H9 (cell line): Measurements from ENCODE around the gene PTEN. TPM values are rescaled to one million over a fixed set of nuclear protein-coding genes. Genes with fewer than 3 reads are reported as not detected.

Source experiments
- DNase-seq: peaks from one replicate; pipeline ENCODE4 v3.0.0-alpha.2; 2017
- H2AFZ ChIP-seq: one replicate; pipeline ENCODE4 v1.6.1; 2013; ENCODE audit warnings: mild to moderate bottlenecking, low read length, control low read depth, moderate library complexity
- H2AK5ac ChIP-seq: 2 replicates; pipeline ENCODE4 v1.6.1; 2013; ENCODE audit warnings: low read length, control low read depth, mixed read lengths; ENCODE audit not compliant: insufficient read length
- H2BK120ac ChIP-seq: one replicate; pipeline ENCODE4 v1.6.1; 2013; ENCODE audit warnings: low read depth, mild to moderate bottlenecking, low read length, control low read depth, inconsistent platforms; ENCODE audit not compliant: poor library complexity, severe bottlenecking
- H2BK12ac ChIP-seq: 2 replicates; pipeline ENCODE4 v1.6.1; 2013; ENCODE audit warnings: low read length, control low read depth, mixed read lengths, low read depth; ENCODE audit not compliant: insufficient read length
- H2BK15ac ChIP-seq: 2 replicates; pipeline ENCODE4 v1.6.1; 2013; ENCODE audit warnings: low read depth, low read length, control low read depth
- H2BK20ac ChIP-seq: one replicate; pipeline ENCODE4 v1.6.1; 2013; ENCODE audit warnings: low read depth, mild to moderate bottlenecking, low read length, control low read depth, inconsistent platforms; ENCODE audit not compliant: poor library complexity, severe bottlenecking
- H2BK5ac ChIP-seq: 2 replicates; pipeline ENCODE4 v1.6.1; 2013; ENCODE audit warnings: low read length, control low read depth, mixed read lengths; ENCODE audit not compliant: insufficient read length
- H3K14ac ChIP-seq: 2 replicates; pipeline ENCODE4 v1.6.1; 2013; ENCODE audit warnings: low read length, control low read depth; ENCODE audit not compliant: insufficient read depth
- H3K18ac ChIP-seq: 2 replicates; pipeline ENCODE4 v1.6.1; 2013; ENCODE audit warnings: low read depth, mild to moderate bottlenecking, mixed read lengths, low read length, control low read depth; ENCODE audit not compliant: insufficient read length
- H3K23ac ChIP-seq: 2 replicates; pipeline ENCODE4 v1.6.1; 2013; ENCODE audit warnings: low read length, control low read depth, mixed read lengths, low read depth; ENCODE audit not compliant: insufficient read length
- H3K23me2 ChIP-seq: 2 replicates; pipeline ENCODE4 v1.6.1; 2013; ENCODE audit warnings: low read depth, mild to moderate bottlenecking, mixed read lengths, low read length, control low read depth; ENCODE audit not compliant: insufficient read length, poor library complexity, severe bottlenecking
- H3K27ac ChIP-seq: 2 replicates; pipeline ENCODE4 v1.5.1; 2013; ENCODE audit warnings: low read length, control low read depth, mixed read lengths, low read depth; ENCODE audit not compliant: insufficient read length
- H3K27me3 ChIP-seq: 2 replicates; pipeline ENCODE4 v1.6.1; 2013; ENCODE audit warnings: low read length, control low read depth, inconsistent platforms; ENCODE audit not compliant: insufficient read depth
- H3K4ac ChIP-seq: 2 replicates; pipeline ENCODE4 v1.6.1; 2013; ENCODE audit warnings: low read depth, mild to moderate bottlenecking, control low read depth, inconsistent platforms, low read length, moderate library complexity
- H3K4me1 ChIP-seq: 2 replicates; pipeline ENCODE4 v1.6.1; 2013; ENCODE audit warnings: low read length, control low read depth, inconsistent platforms; ENCODE audit not compliant: insufficient read depth
- H3K4me2 ChIP-seq: 2 replicates; pipeline ENCODE4 v1.6.1; 2013; ENCODE audit warnings: low read length, control low read depth, mixed read lengths; ENCODE audit not compliant: insufficient read length, insufficient read depth
- H3K56ac ChIP-seq: 2 replicates; pipeline ENCODE4 v1.6.1; 2013; ENCODE audit warnings: low read depth, mild to moderate bottlenecking, mixed read lengths, low read length, control low read depth; ENCODE audit not compliant: insufficient read length
- H3K79me1 ChIP-seq: 2 replicates; pipeline ENCODE4 v1.6.1; 2013; ENCODE audit warnings: low read depth, mild to moderate bottlenecking, moderate library complexity, low read length, control low read depth, inconsistent platforms; ENCODE audit not compliant: insufficient read depth, poor library complexity, severe bottlenecking
- H3K79me2 ChIP-seq: 2 replicates; pipeline ENCODE4 v1.6.1; 2013; ENCODE audit warnings: low read length, control low read depth, inconsistent platforms; ENCODE audit not compliant: insufficient read depth
- H3K9ac ChIP-seq: 2 replicates; pipeline ENCODE4 v1.6.1; 2013; ENCODE audit warnings: low read length, control low read depth, mixed read lengths; ENCODE audit not compliant: insufficient read length; ENCODE audit errors: extremely low read depth
- H3K9me3 ChIP-seq: one replicate; pipeline ENCODE4 v1.6.1; 2013; ENCODE audit warnings: low read depth, low read length, inconsistent platforms; ENCODE audit not compliant: control insufficient read depth
- H3T11ph ChIP-seq: one replicate; pipeline ENCODE4 v1.6.1; 2013; ENCODE audit warnings: mild to moderate bottlenecking, low read length, control low read depth, inconsistent platforms
- H4K20me1 ChIP-seq: one replicate; pipeline ENCODE4 v1.6.1; 2013; ENCODE audit not compliant: control insufficient read depth, insufficient read length, insufficient read depth
- H4K5ac ChIP-seq: 2 replicates; pipeline ENCODE4 v1.6.1; 2013; ENCODE audit warnings: low read depth, mild to moderate bottlenecking, mixed read lengths, low read length, control low read depth; ENCODE audit not compliant: insufficient read length
- H4K8ac ChIP-seq: replicated peaks from 2 replicates; pipeline ENCODE4 v1.6.1; 2013; ENCODE audit warnings: low read length, control low read depth, mixed read lengths, low read depth; ENCODE audit not compliant: insufficient read length
- H4K91ac ChIP-seq: 2 replicates; pipeline ENCODE4 v1.6.1; 2013; ENCODE audit warnings: low read depth, mild to moderate bottlenecking, moderate library complexity, mixed read lengths, low read length, control low read depth; ENCODE audit not compliant: insufficient read length
- H3K27ac Mint-ChIP-seq, 3 experiments: 2 replicates in 2 of 3; 3 replicates in 1 of 3; pipeline ENCODE4 v1.8.0; 2020 to 2021; ENCODE audit warnings: mixed read lengths in 3 of 3, mild to moderate bottlenecking in 1 of 3, moderate library complexity in 1 of 3
- H3K27me3 Mint-ChIP-seq: 2 replicates; pipeline ENCODE4 v1.8.0; 2021; ENCODE audit warnings: low read depth, mild to moderate bottlenecking, moderate library complexity, mixed read lengths
- H3K36me3 Mint-ChIP-seq, 3 experiments: 2 replicates in 2 of 3; 3 replicates in 1 of 3; pipeline ENCODE4 v1.8.0; 2020 to 2021; ENCODE audit warnings: low read depth in 3 of 3, mixed read lengths in 3 of 3; ENCODE audit not compliant: insufficient read depth in 1 of 3
- H3K4me1 Mint-ChIP-seq, 2 experiments: 2 replicates each; pipeline ENCODE4 v1.8.0; 2020; ENCODE audit warnings: mixed read lengths in 2 of 2
- H3K4me3 Mint-ChIP-seq, 2 experiments: 2 replicates in 1 of 2; 3 replicates in 1 of 2; pipeline ENCODE4 v1.8.0; 2020 to 2021; ENCODE audit warnings: mild to moderate bottlenecking in 2 of 2, mixed read lengths in 2 of 2, moderate library complexity in 1 of 2
- H3K9me3 Mint-ChIP-seq, 2 experiments: 2 replicates in 1 of 2; 3 replicates in 1 of 2; pipeline ENCODE4 v1.8.0; 2020; ENCODE audit warnings: mild to moderate bottlenecking in 2 of 2, mixed read lengths in 2 of 2, moderate library complexity in 1 of 2
- CTCF ChIP-seq: fragments of 200-600 bp; sonication (generic); conservative IDR thresholded peaks from 3 replicates; pipeline ENCODE4 v1.8.0; 2021; ENCODE audit warnings: antibody characterized with exemption, mild to moderate bottlenecking
- WGBS: extraction: QIAGEN DNeasy Blood & Tissue Kit; methylation state at CpG from one replicate; pipeline ENCODE4 v1.1.7; 2013; ENCODE audit warnings: missing lambda C conversion rate, low lambda C conversion rate, mixed read lengths; ENCODE audit not compliant: insufficient read length; ENCODE audit errors: extremely low coverage; 5-methylcytosine and 5-hydroxymethylcytosine counted together
- total RNA-seq: library from RNA; stranded (reverse); gene quantifications from 2 replicates; pipeline ENCODE4 v1.2.1, GENCODE V29; 2021

The PTEN gene
- total RNA-seq, 1 experiment from 2014 or later, result 52.8 TPM

GRCh38 chr10:87887548-87888289 is 24.3 kb downstream of the PTEN start:
- H3K4me3 Mint-ChIP-seq, result no peak overlapping the region
- Histone ChIP-seq H4K20me1 (no peaks in the 10 kb centered on the region), H3K23me2 (no peaks in the 10 kb centered on the region), H3K18ac (no peak overlapping the region), H3K9ac (no peak overlapping the region), H3K4me1 (no peaks in the 10 kb centered on the region), H3K23ac (no peak overlapping the region), H4K8ac (no peak overlapping the region), H3K56ac (no peak overlapping the region), H3K14ac (no peak overlapping the region; the same call in 1 of the 2 replicates), H2BK120ac (no peak overlapping the region), H2BK5ac (no peak overlapping the region), H2BK15ac (no peak overlapping the region), H3K79me2 (peaks cover 4% of the 10 kb centered on the region; the same call in 1 of the 2 replicates), H4K91ac (no peak overlapping the region), H3K9me3 (peaks cover 6% of the 10 kb centered on the region), H2BK20ac (no peak overlapping the region), H4K5ac (no peak overlapping the region), H3K27ac (no peak overlapping the region), H3K4ac (no peak overlapping the region), H3K79me1 (peaks cover 13% of the 10 kb centered on the region), H3T11ph (no peak overlapping the region), H2AFZ (no peak overlapping the region), H2BK12ac (no peak overlapping the region), H2AK5ac (no peak overlapping the region), H3K4me2 (no peak overlapping the region), H3K27me3 (no peaks in the 10 kb centered on the region)
- no peaks in the 10 kb centered on the region for H3K27me3 Mint-ChIP-seq
- no peak for DNase-seq
- H3K9me3 Mint-ChIP-seq, result peaks cover 12 to 15% of the 10 kb centered on the region in 2 experiments
- no peak overlapping the region for H3K27ac Mint-ChIP-seq
- H3K36me3 Mint-ChIP-seq, result peaks cover 21 to 33% (median 22%) of the 10 kb centered on the region in 3 experiments
- no CpG with 5 or more reads among the region's 2 CpGs for WGBS
- no peaks in the 10 kb centered on the region for H3K4me1 Mint-ChIP-seq
- no peak for TF ChIP-seq CTCF
